Measurements from ENCODE around the gene TSPAN18. TPM values are rescaled to one million over a fixed set of nuclear protein-coding genes. Genes with fewer than 3 reads are reported as not detected.

The TSPAN18 gene
- total RNA-seq, 1 experiment from 2014 or later = 21.3 TPM

GRCh38 chr11:44950625-44951476 is 224.1 kb downstream of the TSPAN18 start, which contains the start of gene TP53I11:
TSS of gene TP53I11 (minus strand) at chr11:44950883. CDS start at chr11:44938335, 12,548 bp downstream.
- intact Hi-C loops (cut with micrococcal nuclease; ENCODE audit: unreplicated experiment) = no loop called here
- peak within 1 kb of the TSS; percentile 75 to 78 for H3K4me3 ChIP-seq (ENCODE audit: low read depth in 2 of 2, low read length in 2 of 2)
- POLR2A ChIA-PET = no interaction called here

GRCh38 chr11:44952082-44952481 is 225.3 kb downstream of the TSPAN18 start:
- no peak for DNase-seq (ENCODE audit: low read depth, low spot score)
- POLR2A ChIA-PET = interaction anchor here (0.5 to 0.7 kb wide), 2 partner anchors 126 to 1579 kb away, joined by 3 to 4 read pairs; no protein-coding TSS in a partner anchor
- in situ Hi-C loops (cut with HindIII; ENCODE audit: low pct_unique_long_range_greater_than_20kb, low sequenced_read_pairs) (no loop called here), intact Hi-C loops (cut with micrococcal nuclease; ENCODE audit: unreplicated experiment) (no loop called here)
- Histone ChIP-seq H3K36me3 (ENCODE audit: control insufficient read depth, insufficient read depth, low read length) (no peaks in the 10 kb centered on the region; the same call in 1 of the 2 replicates), H3K4me1 (ENCODE audit: control insufficient read depth, insufficient read depth, low read length) (peaks cover 35% of the 10 kb centered on the region), H3K27me3 (ENCODE audit: control insufficient read depth, insufficient read depth, low read length) (no peaks in the 10 kb centered on the region), H3K27ac (ENCODE audit: low read length) (0 out of 2 replicates have a peak overlapping the region, but pooled peaks have one; percentile 18), H3K9me3 (ENCODE audit: control insufficient read depth, insufficient read depth, low read depth, low read length) (no peaks in the 10 kb centered on the region), H3K4me3 (ENCODE audit: low read depth in 2 of 2, low read length in 2 of 2) (no peak overlapping the region)
- no TSS peak for BruUV-seq (replicated peaks)
- no peak for TF ChIP-seq SIN3A (IDR thresholded peaks at IDR 0.05; ENCODE audit: borderline replicate concordance, insufficient read depth, low read depth, low read length)
- no peak for TF ChIP-seq TCF7L2 (IDR thresholded peaks at IDR 0.05; ENCODE audit: low read depth, low read length)
- TF ChIP-seq REST (IDR thresholded peaks at IDR 0.05; ENCODE audit: insufficient read depth in 1 of 2, low read depth in 2 of 2, low read length in 1 of 2) = no peak
- TF ChIP-seq POLR2AphosphoS5 (IDR thresholded peaks at IDR 0.05; ENCODE audit: low read depth, low read length) = no peak
- no peak for TF ChIP-seq CTCF (IDR thresholded peaks at IDR 0.05)
- ATAC-seq = no peak
- CTCF ChIA-PET = interaction anchor here (0.6 kb wide), 1 partner anchor 108 kb away, joined by 3 read pairs; no protein-coding TSS in a partner anchor

More at GRCh38 chr11:44950625-44951476, 224.1 kb downstream of the TSPAN18 start, which contains the start of gene TP53I11:
- BruUV-seq (replicated peaks) = no TSS peak
- in situ Hi-C loops (cut with HindIII; ENCODE audit: low pct_unique_long_range_greater_than_20kb, low sequenced_read_pairs) = no loop called here
- H3K27ac ChIP-seq (ENCODE audit: low read length) = peak within 1 kb of the TSS; percentile 72
- CTCF ChIA-PET = interaction anchor here (1.4 kb wide), 1 partner anchor 14 kb away, joined by 4 read pairs; no protein-coding TSS in a partner anchor
- ATAC-seq (peak; percentile 84), DNase-seq (ENCODE audit: low read depth, low spot score) (no peak)
- no peaks in the 10 kb centered on the region for H3K9me3 ChIP-seq (ENCODE audit: control insufficient read depth, insufficient read depth, low read depth, low read length)
- H3K36me3 ChIP-seq (ENCODE audit: control insufficient read depth, insufficient read depth, low read length) = no peaks in the 10 kb centered on the region; the same call in 1 of the 2 replicates
- peaks cover 44% of the 10 kb centered on the region for H3K4me1 ChIP-seq (ENCODE audit: control insufficient read depth, insufficient read depth, low read length)
- peak; percentile 93 for TF ChIP-seq CTCF (IDR thresholded peaks at IDR 0.05)
- no peak for TF ChIP-seq SIN3A (IDR thresholded peaks at IDR 0.05; ENCODE audit: borderline replicate concordance, insufficient read depth, low read depth, low read length)
- no peaks in the 10 kb centered on the region for H3K27me3 ChIP-seq (ENCODE audit: control insufficient read depth, insufficient read depth, low read length)

Measured in Panc1 (cell line).